ACHN (cell line): ENCODE data around the gene MITF.
A peak's percentile ranks its signal among the peaks of the same experiment; 100 is the strongest.
"Not testable (repeated sequence)": the region's sequence is repeated elsewhere in the genome, so short reads cannot be mapped to it uniquely, and the experiment has no call there.

Experiments
- DNase-seq: peaks from one replicate; pipeline ENCODE4 v3.0.0-alpha.2; 2015
- in situ Hi-C: cut with HindIII; loops from 2 replicates; pipeline ENCODE4 v1.10.0; 2017; ENCODE audit warnings: low sequenced_read_pairs, low pct_ligation_motif_present, low pct_unique_long_range_greater_than_20kb

MITF gene

GRCh38 chr3:69880069-69880640, 140.9 kb downstream of the MITF start:
- in situ Hi-C loops, result no loop called here
- DNase-seq, result no peak

- DNase-seq, result no peak
- in situ Hi-C loops, result no loop called here
Measured at GRCh38 chr3:69881051-69881450, 141.8 kb downstream of the MITF start.

- in situ Hi-C loops, result no loop called here
- DNase-seq, result no peak
Measured at GRCh38 chr3:69881756-69882428, 142.6 kb downstream of the MITF start.

DNA sequence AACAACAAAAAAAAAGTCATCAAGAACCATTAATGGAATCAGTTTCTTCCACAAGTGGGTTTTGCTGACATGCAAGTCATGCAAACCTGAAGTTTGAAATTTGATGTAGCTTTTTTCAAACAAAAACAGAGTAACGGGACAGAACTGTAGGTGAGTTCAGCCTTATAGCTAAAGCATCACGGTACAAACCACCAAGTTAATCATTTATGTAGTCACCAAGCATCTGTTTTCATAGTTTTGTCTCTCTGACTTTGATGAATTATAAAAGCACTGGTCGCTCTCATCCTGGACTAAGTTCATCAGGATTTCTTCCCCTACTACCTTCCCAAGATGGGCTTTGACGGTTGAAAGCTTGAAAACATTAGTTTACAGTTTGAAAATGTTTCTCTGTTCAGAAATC, 143.3 kb downstream of the MITF start:
- peak; percentile 19 for DNase-seq
- in situ Hi-C loops, result no loop called here

GRCh38 chr3:69888040-69888942, 149.0 kb downstream of the MITF start:
- DNase-seq, result no peak
- in situ Hi-C loops, result no loop called here

DNA sequence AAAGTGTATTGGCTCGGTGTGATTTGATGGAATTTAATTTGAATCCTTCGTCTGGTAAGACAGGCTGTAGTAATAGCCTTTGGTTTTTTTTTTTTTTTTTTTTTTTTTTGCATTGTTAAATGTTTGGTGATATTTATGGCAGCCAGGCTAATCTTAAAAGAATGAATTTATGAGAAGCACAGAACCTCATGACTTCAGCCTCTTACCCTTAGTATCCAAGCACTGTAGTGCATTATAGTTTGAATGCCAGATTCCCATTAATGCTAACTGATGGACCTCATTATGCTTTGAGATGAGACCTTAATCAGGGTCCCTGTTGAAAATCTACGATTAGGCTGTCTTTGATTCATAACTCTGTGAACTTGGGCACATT, 149.7 kb downstream of the MITF start:
- in situ Hi-C loops, result no loop called here
- no peak for DNase-seq

DNA sequence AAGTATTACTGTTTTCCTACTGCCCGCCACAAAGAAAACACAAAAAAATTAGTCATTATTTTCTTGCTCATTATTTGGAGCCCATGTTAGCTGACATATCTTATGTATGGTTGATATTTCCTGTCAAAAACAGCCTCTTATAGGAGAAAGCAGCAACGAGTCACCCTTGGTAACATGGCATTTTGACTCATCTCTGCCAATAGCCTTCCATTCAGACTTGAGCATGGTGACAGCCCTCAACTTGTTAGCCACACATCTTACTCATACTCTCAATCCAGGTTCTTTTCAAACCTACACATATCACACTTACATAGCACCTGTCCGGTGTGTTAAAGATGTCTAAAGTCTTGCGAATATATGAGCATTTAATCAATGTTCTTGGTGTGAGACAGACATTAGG, 150.8 kb downstream of the MITF start:
- no peak for DNase-seq
- in situ Hi-C loops, result no loop called here

DNA sequence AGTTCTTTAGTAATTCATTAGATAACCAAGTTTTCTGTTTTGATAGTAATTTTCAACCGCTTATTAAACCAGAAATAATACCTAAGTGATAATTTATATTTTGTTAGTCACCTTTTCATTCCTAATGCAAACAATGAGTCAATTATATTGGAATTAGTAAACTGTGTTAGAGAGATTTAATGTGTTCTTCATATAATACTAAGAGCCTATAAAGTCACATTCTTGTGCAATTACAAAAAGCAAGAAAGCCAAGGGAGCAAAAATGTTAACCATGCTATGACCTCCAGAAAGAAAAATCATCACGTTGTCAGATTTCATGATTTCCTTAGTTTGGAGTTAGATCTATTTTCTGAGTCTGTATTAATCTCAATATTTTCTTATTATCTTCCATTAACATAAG, 151.4 kb downstream of the MITF start:
- DNase-seq, result no peak
- in situ Hi-C loops, result no loop called here

DNA sequence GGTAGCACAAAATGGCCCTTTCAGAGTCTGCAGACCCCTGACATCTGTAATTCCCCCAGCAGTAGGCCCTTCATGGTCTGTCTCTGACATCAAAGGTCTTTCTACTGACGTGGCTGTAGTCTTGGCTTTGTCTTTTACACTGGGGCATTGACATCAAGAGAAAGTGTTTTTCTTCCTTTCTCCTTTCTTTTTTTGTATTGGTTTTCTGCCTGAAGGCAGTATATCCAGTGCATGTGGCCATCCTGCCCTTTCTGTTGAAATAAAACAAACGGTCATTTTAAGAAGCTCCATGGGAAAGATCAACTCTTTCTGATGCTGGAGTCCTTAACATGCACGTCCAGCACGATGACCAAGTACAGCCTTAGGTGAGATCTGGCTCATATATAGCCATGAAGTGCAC, 153.4 kb downstream of the MITF start:
- in situ Hi-C loops, result no loop called here
- no peak for DNase-seq

GRCh38 chr3:69893274-69893673, 154.0 kb downstream of the MITF start:
- in situ Hi-C loops, result no loop called here
- no peak for DNase-seq

DNA sequence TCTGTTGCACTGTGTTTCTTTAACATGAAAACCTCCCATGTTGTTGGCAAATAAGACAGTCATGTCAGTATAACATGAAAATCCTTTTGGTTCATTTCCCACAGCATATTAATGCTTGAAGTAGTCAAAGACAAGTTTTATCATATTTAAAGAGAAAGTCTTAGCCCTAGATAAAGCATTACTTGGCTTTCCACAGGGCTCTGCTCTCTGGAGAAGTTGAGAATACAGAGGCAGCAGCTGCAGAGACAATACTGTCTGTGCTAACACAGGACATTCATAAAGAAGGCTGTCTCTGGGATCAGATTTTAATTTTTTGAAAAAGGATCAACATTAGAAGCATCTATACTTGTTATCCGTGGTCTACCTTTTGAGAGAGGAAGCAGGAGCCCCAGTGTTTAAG, 156.8 kb downstream of the MITF start:
- DNase-seq, result no peak
- in situ Hi-C loops, result no loop called here

- in situ Hi-C loops, result no loop called here
- DNase-seq, result no peak
Measured at GRCh38 chr3:69900331-69900730, 161.1 kb downstream of the MITF start.

- in situ Hi-C loops, result no loop called here
- DNase-seq, result no peak
Measured at GRCh38 chr3:69901802-69902201, 162.5 kb downstream of the MITF start.

- in situ Hi-C loops, result no loop called here
- no peak for DNase-seq
Measured at GRCh38 chr3:69902386-69902785, 163.1 kb downstream of the MITF start.

DNA sequence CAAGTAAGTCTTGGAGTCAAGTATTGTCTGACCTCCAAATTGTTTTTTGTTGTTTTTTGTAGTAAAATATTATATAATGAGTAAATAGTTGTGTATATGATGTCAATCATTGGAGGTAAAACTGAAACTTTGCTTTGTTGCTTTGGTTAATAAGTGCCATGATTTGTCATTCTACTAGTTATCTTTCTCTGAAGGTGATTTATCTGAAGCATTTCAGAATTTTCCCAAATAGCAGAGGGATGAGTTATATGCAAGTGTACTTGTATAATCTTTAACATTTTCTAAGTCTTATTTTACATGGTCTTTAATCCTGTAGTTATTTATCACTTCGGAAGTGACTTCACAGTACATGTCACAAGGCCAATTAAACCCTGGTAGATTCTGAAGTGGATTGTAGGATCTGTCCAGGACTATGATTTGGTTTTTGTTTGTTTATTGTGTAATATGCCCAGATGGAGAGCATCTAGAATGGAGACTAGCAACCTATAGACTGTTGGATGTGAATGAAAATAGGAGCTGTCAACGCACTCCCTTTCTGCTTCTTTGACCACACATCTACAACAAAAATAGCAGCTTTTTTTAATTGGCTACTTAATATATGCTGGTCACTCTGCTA, 167.2 kb downstream of the MITF start:
- in situ Hi-C loops, result no loop called here
- peak; percentile 56 for DNase-seq

- no peak for DNase-seq
- in situ Hi-C loops, result no loop called here
Measured at GRCh38 chr3:69907554-69907953, 168.3 kb downstream of the MITF start.

GRCh38 chr3:69909859-69910258, 170.6 kb downstream of the MITF start:
- DNase-seq, in situ Hi-C loops: not testable (repeated sequence)

DNA sequence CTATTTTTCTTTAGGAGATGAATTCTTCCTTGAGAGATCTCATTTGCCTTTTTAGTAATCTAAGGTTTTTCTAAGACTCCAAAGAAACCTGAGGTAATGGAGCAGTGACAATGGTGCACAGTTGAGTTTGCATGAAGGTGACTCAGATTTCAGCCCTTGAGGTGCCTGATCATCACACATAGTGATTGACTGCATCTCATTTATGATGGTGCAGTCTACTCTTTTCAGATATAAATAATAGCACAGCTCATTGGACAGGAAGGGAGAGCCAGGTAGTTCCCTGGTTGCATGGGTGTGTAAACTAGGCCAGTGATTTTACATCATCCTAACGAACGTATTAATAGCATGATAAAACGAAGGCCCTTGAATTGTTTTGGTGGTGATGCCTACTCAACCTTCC, 174.2 kb downstream of the MITF start:
- in situ Hi-C loops, result no loop called here
- DNase-seq, result no peak

DNA sequence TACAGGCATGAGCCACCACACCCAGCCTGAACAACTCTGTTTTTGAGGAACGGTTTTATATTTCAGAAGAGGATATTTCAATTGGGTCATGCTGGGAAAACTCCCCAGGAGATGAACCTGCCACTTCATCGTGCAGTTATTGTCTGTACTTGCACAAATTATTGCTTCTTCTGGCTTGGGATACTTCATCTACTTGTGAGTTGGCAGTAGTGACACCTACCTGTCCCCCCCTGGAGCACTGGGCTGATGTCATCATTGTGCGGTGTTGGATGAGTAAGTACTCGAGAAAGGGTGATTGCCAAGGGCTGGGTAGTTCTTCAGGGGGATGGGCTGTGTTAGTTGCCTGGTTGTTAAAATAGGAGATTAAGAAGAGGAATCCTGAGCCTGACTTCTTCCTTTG, 175.1 kb downstream of the MITF start:
- no peak for DNase-seq
- in situ Hi-C loops, result no loop called here
